EH (cell line): Measurements from ENCODE around the gene CNGB1.
"Not testable (repeated sequence)": the region's sequence is repeated elsewhere in the genome, so short reads cannot be mapped to it uniquely, and the experiment has no call there.

Experiments used
- DNase-seq: peaks from one replicate; pipeline ENCODE4 v3.0.0-alpha.2; 2015; ENCODE audit warnings: low read depth

Gene CNGB1

GRCh38 chr16:57997176-57997527 lies 26.2 kb upstream of the CNGB1 start:
- no peak for DNase-seq

GRCh38 chr16:57996406-57997175 lies 25.7 kb upstream of the CNGB1 start:
- DNase-seq: no peak

DNA sequence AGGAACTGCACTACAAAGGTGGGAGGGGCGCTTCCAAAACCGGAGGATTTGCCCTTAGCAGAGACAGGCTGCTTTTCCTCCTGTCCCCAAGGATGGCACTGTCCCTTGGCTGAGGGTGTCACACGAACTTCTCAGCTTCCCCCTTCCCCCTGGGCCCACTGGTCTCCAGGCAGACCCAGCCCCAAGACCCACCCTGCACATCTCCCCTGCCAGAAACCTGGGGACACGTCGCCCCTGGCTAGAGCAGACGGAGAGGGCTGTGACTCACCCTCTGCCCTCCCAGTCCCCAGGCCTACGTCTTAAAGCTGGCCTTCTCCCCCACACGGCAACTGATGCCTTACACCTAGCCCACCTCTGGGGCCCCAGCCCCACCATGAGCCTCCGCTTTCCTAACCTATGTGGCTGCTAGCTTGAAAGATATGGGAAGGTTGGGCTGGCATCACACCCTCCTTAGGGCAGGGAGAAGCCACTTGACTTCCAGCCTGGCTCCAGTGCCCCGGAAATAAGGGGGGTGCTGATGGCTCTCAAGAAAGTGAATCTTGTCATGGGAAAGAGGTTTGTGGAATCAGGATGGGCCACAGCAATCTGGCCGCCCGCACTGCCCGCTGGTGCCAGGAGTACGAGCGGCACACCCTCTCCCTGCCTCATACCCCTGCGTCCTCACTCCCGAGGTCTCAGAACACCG lies 24.9 kb upstream of the CNGB1 start:
- DNase-seq: no peak

- peak; percentile 60 for DNase-seq
These were observed 23.9 kb upstream of the CNGB1 start for GRCh38 chr16:57994778-57995177.

DNA sequence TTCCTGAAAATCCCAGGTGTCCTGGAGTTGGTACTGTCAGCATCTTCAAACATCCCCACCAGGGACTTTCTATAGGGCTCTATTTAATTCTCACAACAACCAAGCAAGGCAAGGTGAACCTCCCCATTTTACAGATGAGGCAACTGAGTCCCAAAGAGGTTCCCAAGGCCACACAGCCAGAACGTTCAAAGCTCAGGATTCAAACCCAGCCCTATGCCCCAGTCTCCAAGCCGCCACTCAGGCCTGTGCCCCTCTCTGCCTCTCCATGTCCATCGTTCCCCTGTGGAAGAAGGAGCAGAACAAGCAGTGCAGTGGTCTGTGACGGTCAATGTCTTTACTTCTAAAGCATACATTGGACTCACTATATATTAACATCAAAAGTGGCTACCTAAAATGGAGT lies 23.4 kb upstream of the CNGB1 start:
- no peak for DNase-seq

DNA sequence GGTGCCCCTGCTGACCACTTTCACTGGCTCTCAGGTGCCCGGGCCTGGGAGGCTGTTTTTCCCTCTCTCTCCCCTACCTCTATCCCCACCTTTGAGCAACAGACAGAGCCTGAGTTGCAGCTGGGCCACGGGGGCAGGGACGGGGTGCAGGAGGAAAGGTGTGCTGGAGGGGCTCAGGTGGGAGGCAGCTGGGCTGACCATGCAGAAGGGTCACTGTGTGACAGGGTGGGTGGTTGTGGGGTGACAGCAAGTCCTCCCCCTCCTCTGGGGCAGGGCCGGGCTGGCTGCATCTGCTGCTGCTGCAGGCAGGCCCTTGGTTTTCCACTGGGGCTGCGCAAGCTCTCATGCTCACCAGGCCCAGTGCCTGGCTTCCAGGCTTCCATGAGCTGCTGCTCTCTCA lies 23.0 kb upstream of the CNGB1 start:
- no peak for DNase-seq

DNA sequence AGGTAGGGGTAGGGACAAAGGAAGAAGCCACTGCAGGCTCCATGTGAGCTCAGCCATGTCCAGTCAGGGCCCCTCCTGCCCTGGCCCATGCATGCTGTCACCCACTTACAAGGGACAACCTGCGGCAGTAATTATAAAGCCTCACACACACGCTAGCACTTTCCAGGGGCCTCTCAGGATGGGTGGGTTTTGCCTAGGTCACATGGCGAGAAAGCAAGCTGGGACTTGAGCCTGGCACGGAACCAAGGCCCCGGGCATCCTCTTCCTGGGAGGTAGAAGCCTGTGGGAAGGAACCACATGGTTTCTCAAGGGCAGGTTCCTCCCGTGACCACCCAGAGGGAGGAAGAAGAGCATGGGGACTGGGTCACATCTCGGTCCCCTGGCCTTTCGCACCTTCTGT lies 22.5 kb upstream of the CNGB1 start:
- DNase-seq: no peak

DNA sequence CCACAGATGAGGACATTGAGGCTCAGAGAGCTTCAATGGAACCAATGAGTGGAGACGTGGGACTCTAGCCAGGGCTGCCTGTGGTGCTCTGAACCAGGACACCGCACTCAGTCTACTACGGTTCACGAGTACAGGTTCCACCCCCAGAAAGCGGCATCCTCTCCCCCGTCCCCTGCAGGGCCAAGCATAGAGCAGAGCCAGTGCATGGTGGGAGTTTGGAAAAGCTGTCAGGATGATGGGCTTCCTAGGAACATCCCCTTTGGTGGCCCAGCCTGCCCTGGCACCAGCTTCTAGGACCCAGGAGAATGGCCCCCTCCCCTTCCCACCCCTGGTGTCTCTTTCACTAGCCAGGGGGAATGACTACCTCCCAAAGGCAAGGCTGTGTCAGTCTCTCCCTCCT lies 21.2 kb upstream of the CNGB1 start:
- DNase-seq: no peak

GRCh38 chr16:57991551-57992059 lies 20.7 kb upstream of the CNGB1 start:
- no peak for DNase-seq

- no peak for DNase-seq
These were observed 18.0 kb upstream of the CNGB1 start for GRCh38 chr16:57988929-57989328.

DNA sequence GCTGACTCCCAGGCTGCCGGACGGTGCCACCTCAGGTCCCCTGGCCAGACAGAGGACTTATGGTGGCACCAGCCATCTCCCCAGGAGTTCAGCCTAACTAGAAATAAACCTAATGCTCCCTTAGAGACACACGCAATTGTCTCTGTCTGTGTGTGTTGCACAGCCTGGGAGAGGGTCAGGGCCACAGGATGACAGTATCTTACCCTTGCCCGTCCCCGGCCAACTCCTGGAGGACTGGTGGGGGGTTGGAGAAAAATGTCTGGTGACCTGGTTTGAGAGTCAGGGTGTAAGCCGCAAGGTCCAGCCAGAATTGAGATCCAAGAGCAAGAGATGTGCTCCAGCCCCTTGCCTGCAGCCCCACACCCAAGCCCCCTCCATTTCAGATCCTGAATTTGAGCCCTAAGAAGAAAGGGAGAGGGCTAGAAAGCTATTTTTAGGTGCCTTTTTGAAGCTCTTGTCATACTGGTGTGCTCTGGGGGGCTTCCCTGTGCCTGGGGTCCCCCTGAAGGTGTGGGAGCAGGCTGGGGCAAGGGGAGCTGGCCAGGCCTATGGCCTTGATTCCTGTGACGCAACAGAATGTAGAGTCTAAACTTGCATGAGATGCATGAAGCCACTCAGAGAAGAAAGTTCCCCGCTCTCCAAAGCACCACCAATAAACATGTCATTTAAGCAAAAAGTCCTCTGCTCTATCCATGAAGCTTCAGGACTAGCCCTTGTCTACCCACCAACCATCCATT lies 16.7 kb upstream of the CNGB1 start:
- no peak for DNase-seq

GRCh38 chr16:57986196-57986595 lies 15.3 kb upstream of the CNGB1 start:
- DNase-seq: no peak

DNA sequence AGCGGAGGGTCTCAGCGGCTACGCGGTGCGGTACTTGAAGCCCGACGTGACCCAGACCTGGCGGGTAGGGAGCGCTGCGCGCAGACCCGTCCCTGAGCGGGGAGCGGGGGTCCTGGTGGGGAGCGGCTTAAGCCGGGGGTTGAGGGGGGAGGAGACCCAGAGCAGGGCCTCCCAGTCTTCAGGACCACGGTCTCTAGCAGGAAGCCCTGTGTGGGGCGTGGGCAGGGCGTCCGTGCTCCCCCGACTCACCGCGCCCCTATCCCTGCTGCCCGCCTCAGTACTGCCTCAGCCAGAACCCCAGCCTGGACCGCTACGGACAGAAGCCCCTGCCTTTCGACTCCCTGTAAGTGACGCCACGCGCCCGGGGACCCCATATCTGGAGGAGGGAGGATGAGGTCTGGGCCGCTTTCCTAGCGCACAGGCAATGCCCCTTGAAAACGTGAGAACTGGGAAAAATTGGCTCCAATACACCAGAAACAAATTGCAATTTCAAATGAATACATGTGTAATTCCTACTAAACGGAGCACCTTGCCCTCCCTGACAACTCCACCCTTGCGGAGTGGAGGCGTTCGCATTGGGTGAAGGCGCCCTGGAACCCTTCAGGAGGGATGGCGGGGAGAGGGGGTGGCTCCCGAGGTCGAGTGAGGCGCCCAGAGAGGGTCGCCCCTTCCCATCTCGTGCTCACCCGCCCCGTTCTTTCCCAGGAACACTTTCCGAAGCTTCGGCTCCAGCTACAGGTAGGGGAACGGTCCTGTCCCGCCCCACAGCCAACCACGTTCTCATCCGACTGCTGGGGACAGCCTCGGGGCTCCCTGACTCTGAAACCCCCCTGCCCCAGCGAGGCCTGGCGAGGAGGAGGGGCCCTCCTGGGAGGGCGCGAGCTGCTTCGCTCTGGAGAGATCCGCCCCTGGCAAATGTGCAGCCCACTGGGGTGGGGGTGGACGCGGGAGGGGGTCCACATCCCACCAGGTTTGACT lies 14.6 kb upstream of the CNGB1 start:
- no peak for DNase-seq

- peak; percentile 93 for DNase-seq
These were observed 13.7 kb upstream of the CNGB1 start for GRCh38 chr16:57984443-57985203.

DNA sequence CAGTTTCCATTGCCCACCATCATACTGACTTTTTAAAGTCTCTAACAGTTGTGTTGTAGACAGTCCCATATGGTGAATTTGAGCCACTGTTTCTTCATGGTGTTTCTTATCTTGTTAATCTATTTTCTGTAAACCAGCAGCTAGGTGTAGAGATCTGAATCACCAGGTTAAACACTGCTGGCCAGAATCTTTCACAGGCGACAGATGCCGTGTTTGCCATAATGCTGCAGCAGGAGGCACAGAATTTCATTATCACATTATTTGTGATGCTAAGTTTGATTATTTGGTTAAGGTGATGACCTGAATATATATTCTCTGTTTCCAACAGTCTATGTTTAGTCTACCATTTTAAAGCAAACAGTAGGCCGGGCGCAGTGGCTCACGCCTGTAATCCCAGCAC lies 11.5 kb upstream of the CNGB1 start:
- no peak for DNase-seq

- DNase-seq: no peak
These were observed 10.7 kb upstream of the CNGB1 start for GRCh38 chr16:57981636-57982035.

DNA sequence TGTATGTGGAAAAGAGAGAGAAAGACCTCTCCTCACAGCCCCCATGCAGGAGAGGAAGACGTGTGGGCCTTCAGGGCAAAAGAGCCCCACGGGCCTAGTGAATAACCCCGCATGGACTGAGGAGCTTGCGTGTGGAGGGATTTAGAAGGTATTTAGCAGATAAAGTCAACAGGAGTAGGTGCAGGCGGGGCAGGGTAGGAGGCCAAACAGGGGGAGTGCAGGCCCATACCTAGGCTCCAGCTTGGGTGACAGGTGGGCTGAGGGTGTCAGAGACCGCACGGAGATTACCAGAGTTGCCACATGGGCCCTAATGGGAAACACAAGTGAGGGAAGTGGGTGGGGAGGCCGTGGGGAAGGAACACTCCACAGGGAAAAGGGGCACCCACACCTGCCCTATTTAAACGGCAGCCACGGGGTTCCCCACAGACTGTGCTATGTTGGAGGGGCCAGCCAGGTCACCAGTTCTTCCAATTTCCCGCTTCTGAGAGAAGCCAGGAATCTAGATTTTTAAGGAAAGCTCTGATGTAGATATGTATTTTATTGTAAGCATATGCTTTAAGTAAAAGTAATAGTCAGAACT lies 8.2 kb upstream of the CNGB1 start:
- no peak for DNase-seq

DNA sequence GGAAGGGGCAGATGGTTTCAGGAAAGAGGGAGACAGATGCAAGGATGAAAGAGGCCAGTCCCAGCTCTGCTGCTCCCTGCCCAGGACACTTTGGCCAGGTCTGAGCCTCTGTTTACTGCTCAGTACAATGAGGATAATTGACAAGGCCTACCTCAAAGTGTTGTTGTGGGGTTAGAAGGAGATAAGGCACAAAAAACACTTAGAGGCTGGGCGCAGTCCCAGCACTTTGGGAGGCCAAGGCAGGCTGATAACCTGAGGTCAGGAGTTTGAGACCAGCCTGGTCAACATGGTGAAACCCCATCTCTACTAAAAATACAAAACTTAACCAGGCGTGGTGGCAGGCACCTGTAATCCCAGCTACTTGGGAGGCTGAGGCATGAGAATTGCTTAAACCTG lies 7.1 kb upstream of the CNGB1 start:
- not testable (repeated sequence) for DNase-seq

GRCh38 chr16:57977418-57978069 lies 6.6 kb upstream of the CNGB1 start:
- no peak for DNase-seq

- no peak for DNase-seq
These were observed 5.4 kb upstream of the CNGB1 start for GRCh38 chr16:57976331-57976796.
